GM21423 (cell line): ENCODE data around the gene FIGLA.
"Not testable (repeated sequence)": the region's sequence is repeated elsewhere in the genome, so short reads cannot be mapped to it uniquely, and the experiment has no call there.

Experiments
- ATAC-seq: cut with Tn5 transposase; IDR thresholded peaks from one replicate; pipeline ENCODE4 v1.9.1; 2021; ENCODE audit warnings: mild to moderate bottlenecking, moderate library complexity; ENCODE audit not compliant: unreplicated experiment

FIGLA gene

DNA sequence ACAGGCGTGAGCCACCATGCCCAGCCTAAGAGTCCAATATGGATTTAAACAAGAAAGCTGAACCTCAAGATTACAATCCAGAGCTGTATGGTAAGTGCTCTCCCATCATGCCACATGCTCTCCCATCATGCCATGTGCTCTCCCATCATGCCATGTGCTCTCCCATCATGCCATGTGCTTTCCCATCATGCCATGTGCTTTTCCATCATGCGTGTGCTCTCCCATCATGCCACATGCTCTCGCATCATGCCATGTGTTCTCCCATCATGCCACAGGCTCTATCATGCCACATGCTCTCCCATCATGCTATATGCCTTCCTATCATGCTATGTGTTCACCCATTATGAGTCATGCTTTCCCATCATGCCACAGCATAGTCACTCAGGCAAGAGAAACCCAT, 43.2 kb downstream of the FIGLA start:
- ATAC-seq = no peak

GRCh38 chr2:70746094-70746974, 44.1 kb downstream of the FIGLA start:
- ATAC-seq = no peak

GRCh38 chr2:70745276-70745825, 45.1 kb downstream of the FIGLA start:
- ATAC-seq = no peak

DNA sequence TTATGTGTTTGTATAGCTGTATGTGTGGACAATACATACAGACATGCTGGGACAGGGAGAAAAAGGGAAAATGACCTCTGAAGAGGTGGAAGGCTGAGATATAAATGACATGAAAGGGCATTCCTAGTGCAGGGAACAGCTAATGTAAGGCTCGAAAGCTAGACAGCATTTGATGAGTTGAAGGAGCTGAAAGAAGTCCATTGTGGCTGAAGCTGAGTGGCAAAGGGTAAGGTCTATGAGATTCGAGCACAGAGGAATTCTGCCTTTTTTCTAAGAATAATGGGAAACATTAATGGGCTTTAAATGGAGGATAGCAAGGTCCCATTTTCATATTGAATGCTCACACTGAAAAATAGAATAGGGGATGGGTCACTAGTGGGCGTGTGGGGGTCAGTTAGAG, 46.0 kb downstream of the FIGLA start:
- no peak for ATAC-seq

DNA sequence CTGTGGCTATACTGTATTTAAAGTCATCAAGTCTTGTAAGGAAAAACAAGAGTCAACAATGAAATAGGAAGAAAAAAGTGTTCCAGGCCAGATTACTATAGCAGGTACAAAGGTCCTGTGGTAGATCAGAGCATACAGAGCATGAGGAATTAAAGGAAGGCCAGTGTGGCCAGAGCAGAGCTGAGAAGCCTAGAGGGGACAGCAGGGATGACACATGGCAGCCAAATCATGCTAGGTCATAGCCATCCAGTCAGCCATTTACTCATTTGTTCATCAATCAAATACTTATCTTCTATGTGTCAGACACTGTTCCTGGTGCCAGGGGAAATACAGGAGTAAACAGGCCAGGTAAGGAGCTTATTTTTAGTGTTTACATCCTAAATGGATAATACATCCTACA, 46.8 kb downstream of the FIGLA start:
- ATAC-seq = no peak

DNA sequence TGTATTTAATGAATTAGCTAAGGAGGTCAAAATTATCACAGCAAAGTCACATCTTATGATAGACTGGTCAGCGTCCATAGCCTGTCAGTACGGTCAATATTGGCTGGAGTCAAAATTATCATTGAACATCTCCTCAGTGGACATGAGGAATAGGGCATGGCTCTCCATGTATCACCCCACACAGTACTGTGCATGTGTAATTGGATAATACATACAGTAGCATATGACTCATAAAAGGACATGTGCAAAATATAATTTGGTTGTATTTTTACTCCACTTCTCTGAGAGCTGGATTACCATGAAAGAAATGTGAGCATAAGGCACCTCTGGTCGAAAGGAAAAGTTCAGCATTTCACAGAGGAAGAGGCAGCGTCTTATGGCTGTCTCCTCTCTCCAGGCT, 47.4 kb downstream of the FIGLA start:
- ATAC-seq = no peak

- ATAC-seq = not testable (repeated sequence)
These were observed 51.0 kb downstream of the FIGLA start for GRCh38 chr2:70739492-70739891.

DNA sequence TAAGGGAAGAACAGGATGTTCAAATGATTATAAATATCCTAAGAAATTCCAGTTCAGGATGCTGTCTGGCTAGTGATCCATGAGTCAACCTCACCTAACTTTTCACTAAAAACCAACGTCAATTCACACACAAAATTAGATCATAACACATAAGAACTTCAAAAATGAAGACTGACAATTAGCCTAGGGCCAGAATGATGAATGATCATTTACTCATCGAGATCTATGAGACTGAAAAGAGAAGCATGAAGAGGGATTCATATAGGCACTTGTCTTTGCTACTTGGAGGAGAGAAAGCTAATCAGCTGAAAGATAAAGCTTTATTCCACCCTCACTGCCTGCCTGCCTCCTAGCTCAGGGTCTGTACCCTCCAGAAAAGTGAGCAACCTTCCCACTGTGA, 52.3 kb downstream of the FIGLA start:
- no peak for ATAC-seq

DNA sequence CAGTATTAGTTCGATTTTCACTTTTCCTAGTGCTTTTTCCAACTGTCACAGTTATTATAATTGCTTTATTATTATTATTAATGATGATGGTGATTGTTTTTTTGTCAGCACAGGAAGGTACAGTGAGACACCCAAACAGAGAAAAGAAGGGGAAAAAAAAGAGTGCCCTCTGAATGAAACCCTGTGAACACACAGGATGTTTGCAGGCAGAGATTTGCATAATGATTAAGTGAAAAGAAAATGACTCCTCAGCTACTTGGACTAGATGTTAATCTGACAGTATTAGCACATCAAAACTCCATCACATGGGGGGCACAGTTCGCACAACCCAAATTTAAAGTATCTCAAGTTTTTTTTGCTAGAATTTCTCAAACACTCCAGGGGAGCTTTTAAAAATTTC, 55.4 kb downstream of the FIGLA start:
- no peak for ATAC-seq

DNA sequence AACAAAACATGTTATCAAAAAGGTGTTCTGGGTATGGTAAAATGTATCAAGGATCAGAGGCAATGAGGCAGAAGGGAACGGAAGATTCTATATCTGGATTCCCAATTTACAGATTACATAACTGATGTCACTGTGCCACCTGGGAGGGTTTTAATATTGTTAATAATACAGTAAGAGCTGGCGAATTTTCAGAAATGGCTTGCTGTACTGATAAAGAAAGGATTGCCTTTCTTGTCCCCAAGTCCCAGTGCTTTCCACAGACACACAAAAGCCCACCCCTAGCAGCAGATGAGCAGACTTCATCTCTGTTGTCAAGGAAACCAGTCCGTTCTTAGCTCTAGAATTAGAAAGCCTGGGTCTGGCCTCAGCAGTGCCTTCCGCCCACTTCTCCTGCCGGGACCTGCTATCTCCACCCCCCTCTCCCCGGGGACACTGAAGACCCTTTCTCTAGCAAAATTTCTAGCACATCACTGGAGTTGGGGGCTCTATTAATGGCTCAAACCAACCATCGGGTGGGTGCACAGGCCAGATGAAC, 56.7 kb downstream of the FIGLA start:
- ATAC-seq = no peak

GRCh38 chr2:70732766-70733645, 57.4 kb downstream of the FIGLA start:
- ATAC-seq = no peak

GRCh38 chr2:70730730-70731129, 59.7 kb downstream of the FIGLA start:
- ATAC-seq = no peak

DNA sequence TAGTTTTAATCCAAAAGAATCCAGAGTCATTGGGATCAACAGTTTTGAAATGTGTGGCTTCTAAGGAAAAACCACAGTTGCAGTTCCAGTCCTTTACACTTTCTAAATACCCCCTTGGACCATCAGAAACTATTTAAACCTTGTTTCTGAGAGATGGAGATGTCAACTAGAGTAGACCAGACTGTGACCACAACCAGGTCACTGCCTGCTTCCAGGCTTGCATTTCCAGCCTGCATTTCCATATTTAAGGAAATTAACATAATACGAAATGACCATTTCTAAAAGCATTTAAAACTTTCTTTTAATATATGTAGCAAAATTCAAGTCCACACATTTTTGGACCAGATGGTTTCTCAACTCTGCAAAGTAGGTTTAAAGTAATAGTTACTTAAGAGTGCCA, 60.8 kb downstream of the FIGLA start:
- no peak for ATAC-seq

DNA sequence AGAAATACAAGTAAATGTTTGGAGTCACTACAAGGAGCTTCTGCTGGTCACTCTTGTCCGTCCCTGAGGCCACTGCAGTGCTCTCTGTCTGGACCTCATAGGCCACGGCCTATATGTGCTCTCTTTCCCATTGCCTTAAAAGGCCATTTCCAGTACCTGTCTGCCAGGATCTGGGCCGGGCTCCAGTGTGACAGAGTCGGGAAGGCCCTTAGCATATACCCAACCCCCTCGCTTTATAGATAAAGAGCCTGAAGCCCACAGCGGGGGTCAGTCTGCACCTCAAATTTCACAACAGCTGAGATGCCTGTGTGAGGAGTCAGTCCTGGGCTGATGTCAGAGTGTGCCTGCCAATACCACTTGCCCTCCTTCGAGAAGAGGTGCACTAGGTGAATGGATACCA, 62.3 kb downstream of the FIGLA start:
- ATAC-seq = no peak
